GM21528 (cell line): ENCODE results near the gene ADCY3.

Experiments
- ATAC-seq: cut with Tn5 transposase; IDR thresholded peaks from one replicate; pipeline ENCODE4 v1.9.1; 2021; ENCODE audit warnings: mild to moderate bottlenecking, moderate library complexity; ENCODE audit not compliant: unreplicated experiment, low FRiP score

ADCY3 gene

DNA sequence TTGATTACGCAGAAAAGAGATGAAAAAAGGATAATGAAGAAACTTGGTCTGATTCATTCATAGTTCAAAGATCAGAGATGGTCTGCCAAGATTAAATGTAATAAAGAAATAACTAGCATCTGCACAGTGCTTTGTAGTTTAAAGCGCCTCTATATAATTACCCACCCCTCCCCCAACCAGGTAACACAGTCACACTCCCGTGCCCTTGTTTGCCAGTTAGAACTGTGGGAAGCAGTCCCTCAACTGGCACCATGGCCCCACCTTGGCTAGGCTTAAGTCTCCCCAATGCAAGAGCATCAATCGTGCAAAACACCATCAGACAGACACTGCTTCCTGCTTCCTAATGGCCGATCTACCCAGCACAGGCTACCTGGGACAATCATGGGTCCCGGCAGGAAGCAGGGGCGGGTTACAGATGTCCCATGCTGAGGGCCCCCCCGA lies 11.6 kb downstream of the ADCY3 start:
- ATAC-seq: no peak

DNA sequence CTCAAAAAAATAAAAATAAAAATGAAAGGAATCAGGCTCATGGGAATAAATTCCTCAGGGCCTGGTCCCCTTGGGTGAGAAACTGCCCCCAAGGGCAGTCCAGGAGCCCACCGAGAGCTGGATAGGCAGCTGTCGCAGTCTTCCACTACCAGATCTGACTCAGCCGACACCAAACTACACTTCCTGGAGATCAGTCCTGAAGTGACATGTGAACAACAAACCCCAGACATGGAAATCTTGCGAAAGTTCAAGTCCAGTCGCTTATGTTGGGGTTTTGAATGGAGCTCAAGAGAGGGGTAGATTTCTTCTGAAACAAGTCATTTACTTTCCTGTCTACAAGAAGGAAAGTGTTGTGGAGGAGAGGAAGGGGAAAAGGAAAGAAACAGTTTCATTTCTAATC lies 12.9 kb downstream of the ADCY3 start:
- no peak for ATAC-seq

DNA sequence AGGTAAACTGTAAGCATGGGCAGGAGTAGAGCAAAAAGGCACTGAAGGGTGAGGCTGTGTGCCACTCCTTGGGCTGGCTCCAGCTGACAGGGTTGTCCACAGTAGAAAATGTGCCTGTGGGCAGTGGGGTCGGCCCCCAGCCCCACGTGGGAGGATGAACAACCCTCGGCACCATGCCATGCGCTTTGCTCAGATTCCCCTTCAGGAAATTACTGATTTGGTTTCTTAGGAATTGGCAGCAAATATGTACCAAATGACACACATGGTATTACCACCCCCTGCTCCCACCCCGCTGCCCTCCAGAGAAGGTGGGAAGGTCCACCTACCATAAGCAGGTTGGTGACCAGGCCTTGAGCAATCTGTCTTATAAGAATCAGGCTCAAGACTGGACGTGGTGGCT lies 13.6 kb downstream of the ADCY3 start:
- no peak for ATAC-seq

DNA sequence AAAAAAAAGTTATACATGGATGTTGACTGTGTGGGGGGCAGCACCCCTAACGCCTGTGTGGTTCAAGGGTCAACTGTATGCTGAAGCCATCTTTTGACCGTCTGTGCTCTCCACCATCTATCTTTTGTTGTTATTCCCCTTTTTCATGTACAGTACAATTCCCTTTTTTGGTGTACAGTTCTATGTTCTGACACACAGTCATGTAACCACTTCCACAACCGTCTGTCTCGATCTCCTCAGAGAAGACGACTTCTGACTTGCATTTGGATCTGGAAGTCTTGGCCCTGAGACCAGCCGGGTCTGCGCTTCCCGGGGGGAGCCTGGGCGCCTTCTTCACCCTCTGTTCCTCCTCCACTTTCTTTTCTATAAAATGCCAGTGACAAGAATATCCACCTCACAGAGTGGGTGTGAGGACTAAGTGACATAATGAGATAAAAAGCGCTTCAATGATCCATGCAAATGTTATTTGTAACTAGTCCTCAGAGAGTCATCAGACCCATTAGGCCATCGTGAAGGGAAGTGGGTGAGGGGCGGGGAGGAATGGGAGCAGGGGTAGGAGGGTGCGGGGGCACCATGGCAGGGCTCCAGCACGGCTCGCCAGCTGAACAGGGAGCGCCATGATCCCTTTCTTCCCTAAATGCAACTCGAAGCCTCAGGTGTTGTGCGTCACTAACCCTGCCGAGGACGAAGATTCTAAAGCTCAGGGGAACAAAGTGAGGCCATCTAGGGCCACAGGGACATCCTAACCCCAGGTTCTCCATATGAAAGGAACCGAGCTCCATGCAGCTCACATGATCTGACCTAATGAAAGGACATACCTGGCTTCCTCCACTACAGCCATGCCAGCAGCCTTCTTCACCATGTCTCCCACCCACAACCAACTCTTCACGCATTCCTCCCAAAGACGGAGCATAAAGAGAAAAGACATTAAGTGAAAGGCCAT lies 16.6 kb downstream of the ADCY3 start:
- ATAC-seq: no peak

DNA sequence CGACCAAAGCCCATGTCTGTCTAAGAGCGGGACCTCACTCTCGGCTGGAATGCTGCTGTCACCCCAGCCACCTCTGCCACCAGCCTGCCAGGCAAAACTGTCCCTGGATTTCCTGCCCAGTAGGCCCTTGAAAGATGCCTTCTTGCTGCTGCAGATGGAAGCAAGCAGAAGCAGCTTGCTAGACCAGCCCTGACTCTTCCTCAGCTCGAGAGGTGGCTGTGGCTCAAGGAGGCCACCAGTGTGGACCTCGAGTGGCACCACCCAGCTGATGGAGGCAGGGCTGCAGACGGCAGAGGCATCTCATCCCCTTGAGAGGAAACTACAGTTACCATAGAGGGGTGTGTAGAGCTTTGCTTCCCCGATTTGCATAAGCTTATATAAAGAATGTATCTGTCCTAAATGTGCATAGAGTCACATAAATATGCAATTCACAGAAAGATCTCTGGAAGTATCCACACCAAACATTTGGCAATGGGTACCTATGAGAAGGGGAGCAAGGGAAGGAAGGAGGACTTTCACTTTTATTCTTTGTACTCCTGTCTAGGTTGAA lies 20.6 kb downstream of the ADCY3 start:
- no peak for ATAC-seq

DNA sequence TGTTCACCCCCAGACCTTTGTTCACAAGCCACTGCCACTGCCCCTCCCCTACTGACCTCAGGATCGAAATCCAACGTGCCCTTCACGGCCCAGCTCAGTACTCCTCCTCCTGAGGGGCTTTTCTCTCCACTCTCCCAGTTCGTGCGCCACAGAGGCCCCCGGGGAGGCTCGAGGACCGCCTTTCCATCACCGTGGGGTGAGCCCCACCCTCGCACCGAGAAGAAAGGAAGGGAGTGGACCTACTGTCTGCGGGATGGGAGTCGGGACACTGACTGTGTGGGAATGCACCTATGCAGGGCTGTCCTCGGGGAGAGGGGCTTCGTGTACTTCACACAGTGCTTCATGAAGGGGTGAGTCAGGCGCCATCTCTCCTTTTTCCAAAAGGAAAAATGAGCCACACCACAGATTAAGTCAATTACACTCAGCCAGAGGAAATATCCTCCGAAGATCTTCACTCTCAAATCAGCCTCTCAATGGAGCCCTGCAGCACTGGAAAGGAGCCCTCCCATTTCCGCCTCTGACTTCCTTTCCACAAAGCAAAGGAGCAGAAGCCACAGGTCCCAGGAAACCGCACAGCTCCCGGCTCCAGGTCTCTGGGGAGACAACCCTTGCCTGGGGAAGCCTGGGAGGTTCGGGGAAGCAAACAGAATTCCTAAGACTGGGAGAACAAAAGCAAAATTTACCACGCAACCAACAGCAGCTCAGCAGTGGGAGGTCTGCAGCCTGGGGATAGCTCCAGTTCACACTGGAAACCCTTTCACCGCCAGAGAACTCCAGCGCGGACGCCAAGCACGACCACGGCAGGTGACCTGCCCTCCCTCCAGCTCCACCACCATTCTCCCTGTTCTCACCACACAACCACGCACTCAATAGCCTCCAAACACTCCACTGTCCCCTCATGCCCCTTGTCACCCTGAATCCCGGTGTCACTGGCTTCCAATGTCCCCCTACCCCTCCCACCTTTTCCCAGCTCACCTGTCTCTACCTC lies 21.6 kb downstream of the ADCY3 start:
- no peak for ATAC-seq

DNA sequence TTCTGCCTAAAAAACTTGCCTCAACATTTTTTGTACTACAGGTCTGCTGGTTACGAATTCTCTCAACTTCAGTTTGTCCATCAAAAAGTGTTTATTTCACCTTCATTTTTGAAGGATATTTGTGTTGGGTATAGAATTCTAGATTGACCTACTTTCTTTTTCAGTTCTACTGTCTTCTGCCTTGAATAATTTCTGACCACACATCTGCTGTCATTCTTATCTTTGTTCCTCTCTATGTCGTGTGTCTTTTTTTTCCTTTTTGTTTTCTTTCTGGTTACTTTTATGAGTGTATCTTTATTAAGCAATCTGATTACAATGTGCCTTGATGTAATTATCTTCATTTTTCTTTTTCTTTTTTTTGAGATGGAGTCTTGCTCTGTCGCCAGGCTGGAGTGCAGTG lies 25.3 kb downstream of the ADCY3 start:
- ATAC-seq: no peak

DNA sequence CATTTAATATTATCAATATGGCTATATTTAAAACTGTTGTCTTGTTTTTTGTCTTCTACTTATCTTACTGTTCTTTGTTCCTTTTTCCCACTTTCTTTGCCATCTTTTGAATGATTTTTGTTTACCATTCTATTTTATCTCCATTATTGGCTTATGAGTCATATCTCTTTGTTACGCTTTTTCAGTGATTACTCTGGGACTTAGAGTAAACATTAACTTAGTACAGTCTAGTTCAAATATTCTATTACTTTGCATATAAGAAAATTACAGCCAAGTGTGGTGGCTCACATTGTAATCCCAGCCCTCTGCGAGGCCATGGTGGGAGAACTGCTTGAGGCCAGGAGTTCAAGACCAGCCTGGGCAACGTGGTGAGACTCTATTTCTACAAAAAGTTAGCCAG lies 26.1 kb downstream of the ADCY3 start:
- no peak for ATAC-seq

DNA sequence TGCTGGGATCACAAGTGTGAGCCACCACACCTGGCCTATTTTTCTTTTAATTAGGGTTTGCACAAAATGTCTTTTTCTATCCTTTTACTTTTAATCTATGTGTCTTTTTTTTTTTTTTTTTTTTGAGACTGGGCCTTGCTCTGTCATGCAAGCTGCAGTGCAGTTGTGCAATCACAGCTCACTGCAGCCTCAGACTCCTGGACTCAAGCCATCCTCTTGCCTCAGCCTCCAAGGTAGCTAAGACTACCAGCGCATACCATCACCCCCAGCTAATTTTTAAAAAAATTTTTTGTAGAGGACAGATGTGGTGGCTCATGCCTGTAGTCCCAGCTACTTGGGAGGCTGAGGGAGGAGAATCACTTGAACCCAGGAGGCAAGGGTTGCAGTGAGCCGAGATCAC lies 27.1 kb downstream of the ADCY3 start:
- no peak for ATAC-seq

DNA sequence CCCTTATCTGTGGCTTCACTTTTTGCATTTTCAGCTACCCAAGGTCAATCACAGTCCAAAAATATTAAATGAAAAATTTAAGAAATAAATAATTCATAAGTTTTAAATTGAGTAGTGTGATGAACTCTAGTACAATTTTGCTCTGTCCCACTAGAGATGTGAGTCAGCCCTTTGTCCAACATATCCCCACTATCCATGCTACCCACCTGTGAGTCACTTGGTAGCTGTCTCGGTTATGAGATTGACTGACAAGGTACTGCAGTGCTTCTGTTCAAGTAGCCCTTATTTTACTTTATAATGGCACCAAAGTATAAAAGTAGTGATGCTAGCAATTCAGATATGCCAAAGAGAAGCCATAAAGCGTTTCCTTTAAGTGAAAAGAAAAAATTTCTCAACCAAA lies 28.8 kb downstream of the ADCY3 start:
- no peak for ATAC-seq

DNA sequence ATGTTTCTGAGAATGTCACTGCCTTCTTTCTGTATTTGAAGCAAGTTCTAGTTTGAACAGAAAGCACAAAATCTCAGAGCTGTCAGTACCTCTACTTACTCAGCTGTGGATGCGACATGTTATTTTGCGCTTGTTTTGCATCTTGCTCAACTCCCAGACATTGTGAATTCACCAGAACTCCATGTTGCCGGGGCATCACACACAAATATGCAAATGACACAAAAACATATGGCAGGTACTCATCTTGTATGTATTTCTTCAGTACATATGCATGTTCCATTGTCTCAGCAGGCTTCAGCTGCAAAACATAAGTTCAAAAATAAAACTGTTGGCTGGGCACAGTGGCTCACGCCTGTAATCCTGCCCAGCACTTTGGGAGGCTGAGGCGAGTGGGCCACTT lies 30.8 kb downstream of the ADCY3 start:
- ATAC-seq: no peak

DNA sequence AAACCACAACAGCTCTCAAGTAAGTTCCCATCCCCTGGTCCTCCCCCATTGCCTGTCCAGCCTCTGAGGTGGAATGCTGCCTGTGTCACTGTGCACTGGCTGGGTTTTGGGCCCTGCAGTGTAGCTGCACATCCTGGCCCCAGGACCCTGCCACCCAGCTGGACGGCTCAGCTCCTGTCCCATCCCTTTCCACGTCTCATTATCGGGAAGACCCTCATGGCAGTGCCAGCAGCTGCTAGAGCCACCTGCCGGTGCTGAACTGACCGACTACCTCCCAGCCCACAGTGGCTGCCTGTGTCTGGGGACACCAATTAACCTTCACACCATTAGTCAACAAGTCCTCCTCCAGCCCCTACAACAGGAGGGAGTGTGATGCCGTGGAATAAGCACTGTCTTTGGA lies 31.9 kb downstream of the ADCY3 start:
- no peak for ATAC-seq

DNA sequence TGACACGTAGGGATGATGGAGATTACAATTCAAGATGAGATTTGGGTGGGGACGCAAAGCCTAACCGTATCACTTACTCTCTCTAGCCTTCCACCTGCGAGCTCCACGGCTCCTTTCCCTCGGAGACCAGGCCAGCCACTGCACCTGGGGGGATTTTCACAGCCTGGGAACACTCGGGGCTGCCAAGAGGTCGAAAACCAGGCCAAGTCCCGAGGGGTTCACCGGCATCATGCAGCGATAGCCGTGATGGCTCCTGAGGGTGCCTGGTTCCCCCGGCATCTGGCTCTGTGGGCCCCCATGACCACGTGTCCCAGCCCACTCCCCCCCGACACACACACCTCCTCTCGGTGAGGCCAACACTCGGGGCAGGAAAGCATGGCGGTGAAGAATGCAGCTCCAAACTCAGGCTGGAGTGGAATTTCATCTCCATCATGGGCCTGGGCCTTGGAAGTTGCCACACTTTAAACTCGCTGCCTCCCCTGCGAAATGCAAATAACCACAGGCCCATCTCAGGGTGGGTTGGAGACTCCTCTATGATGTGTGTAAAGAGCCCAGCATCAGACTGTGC lies 32.6 kb downstream of the ADCY3 start:
- ATAC-seq: no peak

DNA sequence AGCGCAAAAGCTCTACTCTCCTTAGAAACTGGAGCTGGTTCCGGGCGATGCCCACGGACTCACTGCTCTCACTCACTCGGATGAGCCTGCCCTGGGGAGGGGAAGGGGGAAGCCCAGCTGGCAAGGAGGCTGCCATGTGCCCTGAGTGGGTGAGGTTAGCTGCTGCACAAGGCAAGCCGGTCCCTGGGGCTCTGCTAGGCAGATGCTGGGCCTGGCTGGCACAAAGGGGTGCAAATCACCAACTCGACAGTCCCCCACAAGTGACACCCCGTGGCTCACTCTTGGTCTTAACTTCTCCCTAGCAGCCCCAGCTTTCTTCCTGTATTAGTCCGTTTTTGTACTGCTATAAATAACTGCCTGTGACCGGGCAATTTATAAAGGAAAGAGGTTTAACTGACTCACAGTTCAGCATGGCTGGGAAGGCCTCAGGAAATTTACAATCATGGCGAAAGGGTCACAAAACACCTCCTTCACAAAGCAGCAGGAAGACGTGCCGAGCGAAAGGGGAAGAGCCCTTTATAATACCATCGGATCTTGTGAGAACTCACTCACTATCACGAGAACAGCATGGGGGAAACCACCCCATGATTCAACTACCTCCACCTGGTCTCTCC lies 33.2 kb downstream of the ADCY3 start:
- ATAC-seq: no peak

DNA sequence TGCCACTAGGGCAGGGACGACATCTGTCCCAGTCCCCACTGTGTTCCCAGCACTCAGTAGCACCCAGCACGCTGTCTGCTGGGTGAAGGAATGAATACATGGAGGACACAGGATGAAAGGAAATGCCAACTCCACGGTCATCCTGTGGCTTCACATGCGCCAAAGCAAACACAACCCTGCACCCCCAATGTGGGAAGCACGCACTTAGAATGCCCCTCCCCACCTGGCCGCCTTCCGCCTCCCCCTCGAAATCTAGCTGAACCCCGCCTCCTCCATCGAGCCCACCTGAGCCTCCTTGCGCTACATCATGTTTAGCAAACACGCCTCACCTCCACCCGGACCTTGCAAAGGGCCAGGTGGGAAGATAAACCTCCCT lies 33.9 kb downstream of the ADCY3 start:
- ATAC-seq: no peak

DNA sequence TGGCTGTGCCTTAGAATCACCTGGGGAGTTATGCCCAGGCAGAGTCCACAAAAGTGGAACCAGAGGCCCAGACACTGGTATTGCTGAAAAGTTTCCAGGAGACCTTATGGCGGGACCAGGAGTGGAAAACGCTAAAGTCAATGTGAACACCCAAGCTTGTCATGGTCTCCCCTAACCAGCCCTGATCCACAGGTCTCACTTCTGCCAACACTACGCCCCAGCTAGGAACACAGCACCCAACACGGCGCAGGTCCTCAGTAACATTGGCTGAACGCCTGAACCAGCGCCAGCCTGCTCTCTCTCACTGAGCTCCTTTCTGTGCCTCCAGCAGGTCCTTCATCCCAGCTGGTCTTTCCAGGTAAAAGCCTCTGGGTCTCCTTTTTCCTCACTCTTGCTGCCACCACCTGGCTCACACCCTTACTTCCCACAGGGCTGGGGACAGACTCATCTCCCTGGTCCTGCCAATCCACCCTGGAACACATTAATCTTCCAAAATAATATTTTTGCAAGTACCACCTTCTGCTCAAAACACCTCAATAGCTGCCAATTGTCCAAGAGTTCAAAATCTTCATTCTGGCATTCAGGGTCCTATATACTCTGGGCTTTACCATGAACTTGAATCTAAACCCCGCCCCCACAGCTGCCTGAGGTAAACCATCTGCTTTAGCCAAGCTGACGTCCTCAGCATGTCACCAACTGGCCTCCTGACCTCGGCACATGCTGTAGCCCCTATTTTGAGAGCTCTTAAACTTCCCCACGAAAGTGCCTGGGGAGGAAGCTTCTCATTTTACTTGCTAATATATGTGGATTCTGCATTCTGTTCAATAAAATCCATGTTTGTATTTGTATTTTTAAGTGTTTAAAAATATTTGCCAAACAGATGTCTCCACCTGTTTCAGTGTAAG lies 34.6 kb downstream of the ADCY3 start:
- no peak for ATAC-seq

DNA sequence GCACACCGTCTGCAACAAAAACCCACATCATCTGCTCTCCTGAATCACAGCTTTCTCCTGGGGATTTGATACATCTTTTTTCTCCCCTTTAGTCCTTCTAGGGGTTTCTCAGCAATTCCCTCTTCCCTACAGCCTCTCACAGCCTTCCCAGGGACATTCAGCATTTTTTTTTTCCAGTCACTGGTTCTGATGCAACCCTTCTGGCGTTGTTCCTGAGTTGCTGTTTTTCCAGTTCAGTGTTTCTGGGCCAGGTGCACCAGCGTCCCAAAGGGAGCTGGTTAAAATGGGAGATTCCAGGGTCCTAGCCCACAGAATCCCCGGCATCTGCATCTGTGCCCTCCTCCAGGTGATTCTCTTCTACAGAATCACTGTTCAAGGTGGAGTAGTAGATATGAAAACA lies 36.1 kb downstream of the ADCY3 start:
- no peak for ATAC-seq

DNA sequence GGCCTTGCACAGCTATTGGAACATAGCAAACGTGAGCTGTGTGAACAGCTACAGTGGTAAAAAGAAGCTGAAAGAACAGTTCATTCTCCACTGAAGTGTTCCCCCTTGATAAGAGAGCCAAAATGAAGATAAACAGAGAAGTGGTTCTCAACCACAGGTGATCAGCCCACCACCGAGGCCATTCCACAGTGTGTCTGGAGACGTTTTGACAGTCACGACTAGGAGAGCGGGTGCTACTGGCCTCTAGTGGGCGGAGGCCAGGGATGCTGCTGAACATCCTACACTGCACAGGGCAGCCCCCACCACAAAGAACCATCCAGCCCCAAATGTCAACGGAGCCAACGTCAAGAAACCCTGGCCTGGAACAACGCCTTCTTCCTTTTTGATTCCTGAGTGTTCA lies 38.4 kb downstream of the ADCY3 start:
- no peak for ATAC-seq

DNA sequence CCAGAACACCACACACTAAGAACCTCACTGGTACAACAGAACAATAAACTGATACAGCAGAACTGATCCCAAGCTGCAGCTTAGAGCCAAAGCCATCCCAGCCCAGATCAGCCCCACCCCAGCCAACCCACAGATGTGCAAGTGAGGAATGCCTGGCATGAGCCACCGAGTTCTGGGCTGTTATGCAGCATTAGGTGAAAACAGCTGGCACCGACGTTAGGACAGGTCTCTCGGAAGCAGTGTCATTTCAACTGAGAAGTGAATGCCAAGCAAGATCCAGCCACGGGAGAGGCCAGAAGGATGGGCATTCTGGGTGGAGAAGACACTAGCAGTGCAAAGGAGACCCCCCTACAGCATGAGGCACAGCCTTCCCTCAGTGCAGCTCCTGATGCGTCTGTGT lies 38.9 kb downstream of the ADCY3 start:
- ATAC-seq: no peak
